ENCODE results near the gene ATXN3L.

DNA sequence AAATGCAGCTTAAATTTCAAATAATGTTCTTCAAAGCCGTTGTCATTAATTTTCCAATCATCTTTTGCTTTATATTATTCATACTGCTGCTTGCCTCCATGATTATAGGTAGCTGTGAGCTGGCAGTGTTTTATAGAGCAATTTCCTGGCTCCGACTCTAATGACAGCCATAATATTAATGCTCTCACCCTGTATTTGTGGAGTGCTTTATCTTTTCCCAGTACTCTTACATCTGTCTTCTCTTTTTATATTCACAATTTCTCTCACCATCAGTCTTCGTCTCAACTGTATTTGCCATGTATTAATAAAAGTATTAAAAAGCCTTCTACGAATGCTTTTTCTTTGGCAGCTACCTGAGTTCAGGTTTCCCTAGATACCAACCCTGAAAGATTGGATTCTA is 21.0 kb downstream of the ATXN3L start:
- TF ChIP-seq RAD21 (IDR thresholded peaks at IDR 0.05; ENCODE audit: low read depth) (no peak), POLR2AphosphoS5 (IDR thresholded peaks at IDR 0.05; ENCODE audit: low read depth, low read length) (no peak)
- TF ChIP-seq, protein P1, sequence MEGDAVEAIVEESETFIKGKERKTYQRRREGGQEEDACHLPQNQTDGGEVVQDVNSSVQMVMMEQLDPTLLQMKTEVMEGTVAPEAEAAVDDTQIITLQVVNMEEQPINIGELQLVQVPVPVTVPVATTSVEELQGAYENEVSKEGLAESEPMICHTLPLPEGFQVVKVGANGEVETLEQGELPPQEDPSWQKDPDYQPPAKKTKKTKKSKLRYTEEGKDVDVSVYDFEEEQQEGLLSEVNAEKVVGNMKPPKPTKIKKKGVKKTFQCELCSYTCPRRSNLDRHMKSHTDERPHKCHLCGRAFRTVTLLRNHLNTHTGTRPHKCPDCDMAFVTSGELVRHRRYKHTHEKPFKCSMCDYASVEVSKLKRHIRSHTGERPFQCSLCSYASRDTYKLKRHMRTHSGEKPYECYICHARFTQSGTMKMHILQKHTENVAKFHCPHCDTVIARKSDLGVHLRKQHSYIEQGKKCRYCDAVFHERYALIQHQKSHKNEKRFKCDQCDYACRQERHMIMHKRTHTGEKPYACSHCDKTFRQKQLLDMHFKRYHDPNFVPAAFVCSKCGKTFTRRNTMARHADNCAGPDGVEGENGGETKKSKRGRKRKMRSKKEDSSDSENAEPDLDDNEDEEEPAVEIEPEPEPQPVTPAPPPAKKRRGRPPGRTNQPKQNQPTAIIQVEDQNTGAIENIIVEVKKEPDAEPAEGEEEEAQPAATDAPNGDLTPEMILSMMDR (IDR thresholded peaks at IDR 0.05 in 2 of 3, conservative IDR thresholded peaks at IDR 0.05 in 1 of 3; ENCODE audit: borderline replicate concordance in 1 of 3, insufficient read depth in 1 of 3, low read depth in 2 of 3, low read length in 2 of 3), result no peak
- TF ChIP-seq, protein P2, sequence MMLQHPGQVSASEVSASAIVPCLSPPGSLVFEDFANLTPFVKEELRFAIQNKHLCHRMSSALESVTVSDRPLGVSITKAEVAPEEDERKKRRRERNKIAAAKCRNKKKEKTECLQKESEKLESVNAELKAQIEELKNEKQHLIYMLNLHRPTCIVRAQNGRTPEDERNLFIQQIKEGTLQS (IDR thresholded peaks at IDR 0.05), result no peak
